Effector memory CD8-positive, alpha-beta T cell (primary cell): Measurements from ENCODE around the gene CCT4.
A peak's percentile ranks its signal among the peaks of the same experiment; 100 is the strongest.
"Not testable (repeated sequence)": the region's sequence is repeated elsewhere in the genome, so short reads cannot be mapped to it uniquely, and the experiment has no call there.

Experiments used
- ATAC-seq: fragments of 150-1000 bp; cut with Tn5 transposase; replicated peaks from 2 replicates; pipeline ENCODE4 v1.10.0; 2021; ENCODE audit warnings: mild to moderate bottlenecking, moderate library complexity
- DNase-seq, 3 experiments: peaks; one replicate each; pipeline ENCODE4 v3.0.0; 2021
- H3K27ac Mint-ChIP-seq, 2 donors: one replicate each; pipeline ENCODE4 v1.8.0; 2022; ENCODE audit warnings: mild to moderate bottlenecking in 2 of 2, mixed read lengths in 2 of 2, moderate library complexity in 2 of 2
- H3K27me3 Mint-ChIP-seq, 2 donors: one replicate each; pipeline ENCODE4 v1.8.0; 2022; ENCODE audit warnings: mixed read lengths in 2 of 2
- H3K36me3 Mint-ChIP-seq: one replicate; pipeline ENCODE4 v1.8.0; 2022; ENCODE audit warnings: mild to moderate bottlenecking, moderate library complexity, mixed read lengths; ENCODE audit not compliant: insufficient read depth
- H3K4me1 Mint-ChIP-seq, 2 donors: one replicate each; pipeline ENCODE4 v1.8.0; 2022; ENCODE audit warnings: low read depth in 2 of 2, mixed read lengths in 2 of 2
- H3K4me3 Mint-ChIP-seq, 2 donors: one replicate each; pipeline ENCODE4 v1.8.0; 2022; ENCODE audit warnings: mild to moderate bottlenecking in 2 of 2, mixed read lengths in 2 of 2, moderate library complexity in 2 of 2
- H3K9me3 Mint-ChIP-seq, 2 donors: one replicate each; pipeline ENCODE4 v1.8.0; 2022; ENCODE audit warnings: mixed read lengths in 2 of 2
- total RNA-seq, 9 experiments: gene quantifications; one replicate each; lab custom pipeline; 2026; lab: John Stamatoyannopoulos, UW

Gene CCT4, protein sequence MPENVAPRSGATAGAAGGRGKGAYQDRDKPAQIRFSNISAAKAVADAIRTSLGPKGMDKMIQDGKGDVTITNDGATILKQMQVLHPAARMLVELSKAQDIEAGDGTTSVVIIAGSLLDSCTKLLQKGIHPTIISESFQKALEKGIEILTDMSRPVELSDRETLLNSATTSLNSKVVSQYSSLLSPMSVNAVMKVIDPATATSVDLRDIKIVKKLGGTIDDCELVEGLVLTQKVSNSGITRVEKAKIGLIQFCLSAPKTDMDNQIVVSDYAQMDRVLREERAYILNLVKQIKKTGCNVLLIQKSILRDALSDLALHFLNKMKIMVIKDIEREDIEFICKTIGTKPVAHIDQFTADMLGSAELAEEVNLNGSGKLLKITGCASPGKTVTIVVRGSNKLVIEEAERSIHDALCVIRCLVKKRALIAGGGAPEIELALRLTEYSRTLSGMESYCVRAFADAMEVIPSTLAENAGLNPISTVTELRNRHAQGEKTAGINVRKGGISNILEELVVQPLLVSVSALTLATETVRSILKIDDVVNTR
- 110 to 583 (median 179) reads per million in 9 experiments for total RNA-seq

DNA sequence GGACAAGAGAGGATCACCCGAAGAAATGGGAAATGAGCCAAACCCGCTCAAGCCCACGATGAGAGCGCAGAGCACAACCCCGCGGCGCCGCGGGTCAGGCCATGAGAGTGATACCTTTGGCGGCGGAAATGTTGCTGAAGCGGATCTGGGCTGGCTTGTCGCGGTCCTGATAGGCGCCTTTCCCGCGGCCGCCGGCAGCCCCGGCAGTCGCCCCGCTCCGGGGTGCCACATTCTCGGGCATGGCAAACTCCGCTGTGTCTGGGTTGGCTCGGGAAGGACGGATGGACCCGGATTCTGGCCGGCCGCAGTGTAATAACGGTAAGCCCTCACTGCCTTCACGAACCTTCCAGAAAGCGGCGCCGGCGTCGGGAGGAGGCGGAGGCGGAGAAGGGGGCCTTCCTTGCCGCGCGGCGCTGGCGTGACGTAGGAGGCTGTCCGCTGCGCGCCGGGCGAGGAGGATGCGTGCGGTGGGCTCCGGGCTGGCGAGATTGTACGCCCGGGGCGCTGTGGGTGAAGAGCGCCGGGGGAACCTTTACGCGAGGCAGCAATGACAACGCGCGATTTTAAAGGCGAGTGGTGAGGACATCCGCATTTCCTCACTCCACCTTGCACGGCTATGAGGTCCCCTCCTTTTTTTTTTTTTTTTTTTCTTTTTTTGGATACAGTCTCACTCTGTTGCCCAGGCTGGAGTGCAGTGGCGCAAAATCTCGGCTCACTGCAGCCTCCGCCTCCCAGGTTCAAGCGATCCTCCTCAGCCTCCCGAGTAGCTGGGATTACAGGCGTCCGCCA is at the start of gene CCT4:
Gene CCT4 (minus strand): TSS at position 390 of the 789 bp plus-strand sequence. CDS start 149 bp downstream, at position 241.
- ATAC-seq (peak; percentile 79), DNase-seq (peak; percentile 92 to 96 (median 94))
- H3K27ac Mint-ChIP-seq, result peak within 1 kb of the TSS; percentile 99
- H3K4me3 Mint-ChIP-seq, result peak within 1 kb of the TSS; percentile 96 to 98
- H3K9me3 Mint-ChIP-seq, result no peaks in the 10 kb centered on the region
- peaks cover 60% of the 10 kb centered on the region for H3K36me3 Mint-ChIP-seq
- H3K27me3 Mint-ChIP-seq, result no peaks in the 10 kb centered on the region
- H3K4me1 Mint-ChIP-seq, result peaks cover 22 to 27% of the 10 kb centered on the region in 2 donors

DNA sequence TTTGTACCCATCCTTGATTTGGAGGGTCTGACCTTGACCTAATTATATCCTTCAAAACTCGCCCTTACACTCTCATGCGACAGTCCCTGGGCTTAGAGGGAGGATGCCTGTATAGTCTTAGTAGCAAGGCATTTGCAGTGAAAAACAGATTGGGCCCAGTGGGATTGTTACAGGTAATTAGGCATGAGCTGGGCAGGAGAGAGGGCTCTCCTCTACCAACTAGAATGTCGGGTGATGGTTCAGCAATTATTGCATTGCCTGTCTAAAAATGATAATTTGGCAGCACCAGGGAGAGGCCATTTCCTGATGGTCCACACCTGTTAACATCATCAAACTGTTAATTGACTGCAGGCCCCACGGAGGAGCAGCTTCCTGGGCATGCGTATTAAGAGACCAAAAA is 49.4 kb upstream of the CCT4 start:
- ATAC-seq (no peak), DNase-seq (no peak)
- no peaks in the 10 kb centered on the region for H3K4me1 Mint-ChIP-seq
- no peak overlapping the region for H3K27ac Mint-ChIP-seq
- H3K4me3 Mint-ChIP-seq, result no peak overlapping the region
- H3K36me3 Mint-ChIP-seq, result peaks cover 9% of the 10 kb centered on the region
- H3K27me3 Mint-ChIP-seq, result no peaks in the 10 kb centered on the region
- no peaks in the 10 kb centered on the region for H3K9me3 Mint-ChIP-seq

DNA sequence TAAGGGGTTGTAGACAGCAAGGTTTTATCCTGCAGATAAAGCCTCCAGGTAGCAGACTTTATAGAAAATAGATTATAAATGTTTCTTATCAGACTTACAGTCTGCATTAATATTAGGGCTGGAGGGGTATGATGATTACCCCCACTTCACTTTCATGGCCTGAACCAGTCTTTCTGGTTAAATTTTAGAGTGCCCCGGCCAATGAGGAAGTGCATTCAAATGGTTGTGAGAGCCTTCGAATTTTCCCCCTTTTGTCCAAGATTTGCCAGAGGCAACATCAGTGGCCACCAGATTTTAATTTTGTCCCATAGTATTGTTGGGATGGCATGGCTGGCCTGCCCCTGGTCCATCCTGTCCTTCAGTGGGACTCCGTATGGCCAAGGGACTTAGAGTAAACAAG is 48.6 kb upstream of the CCT4 start:
- H3K9me3 Mint-ChIP-seq, result no peaks in the 10 kb centered on the region
- DNase-seq (no peak), ATAC-seq (no peak)
- H3K4me3 Mint-ChIP-seq, result no peak overlapping the region
- H3K27ac Mint-ChIP-seq, result no peak overlapping the region
- H3K27me3 Mint-ChIP-seq, result no peaks in the 10 kb centered on the region
- H3K4me1 Mint-ChIP-seq, result peaks cover 0 to 6% of the 10 kb centered on the region in 2 donors
- H3K36me3 Mint-ChIP-seq, result peaks cover 9% of the 10 kb centered on the region

DNA sequence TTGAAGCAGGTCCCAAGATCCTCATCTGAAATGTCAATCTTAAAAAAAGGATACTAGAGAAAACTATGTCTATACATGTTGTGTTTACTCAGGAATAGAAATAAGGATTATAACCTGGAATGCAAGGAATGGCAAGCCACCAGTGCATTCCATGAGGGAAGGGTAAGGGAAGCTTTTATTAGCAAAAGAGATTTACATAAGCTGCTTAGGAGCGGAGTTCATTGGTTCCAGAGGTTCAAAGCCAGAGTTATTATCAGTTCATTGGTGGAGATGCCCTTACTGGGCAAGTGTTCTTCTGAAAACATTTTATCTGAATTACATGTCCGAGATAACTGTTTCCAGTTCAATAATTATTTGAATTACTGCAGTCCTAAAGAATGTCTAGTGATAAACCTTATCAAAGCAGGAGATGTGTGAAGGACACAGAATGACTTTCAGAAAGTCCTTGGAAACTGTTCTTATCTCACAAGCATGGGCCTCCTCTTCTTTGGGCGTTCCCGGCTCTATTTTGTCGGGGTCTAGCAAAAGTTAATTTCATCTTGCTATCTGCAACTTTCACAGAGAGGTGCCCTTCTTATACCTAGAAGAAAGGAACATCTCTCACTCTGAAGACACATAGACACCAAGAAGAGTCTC is 40.5 kb upstream of the CCT4 start:
- Mint-ChIP-seq H3K9me3 (no peaks in the 10 kb centered on the region), H3K4me3 (no peak overlapping the region), H3K27ac (no peak overlapping the region), H3K36me3 (peaks cover 10% of the 10 kb centered on the region), H3K4me1 (peaks cover 3 to 6% of the 10 kb centered on the region in 2 donors), H3K27me3 (no peaks in the 10 kb centered on the region)
- DNase-seq (no peak), ATAC-seq (no peak)

DNA sequence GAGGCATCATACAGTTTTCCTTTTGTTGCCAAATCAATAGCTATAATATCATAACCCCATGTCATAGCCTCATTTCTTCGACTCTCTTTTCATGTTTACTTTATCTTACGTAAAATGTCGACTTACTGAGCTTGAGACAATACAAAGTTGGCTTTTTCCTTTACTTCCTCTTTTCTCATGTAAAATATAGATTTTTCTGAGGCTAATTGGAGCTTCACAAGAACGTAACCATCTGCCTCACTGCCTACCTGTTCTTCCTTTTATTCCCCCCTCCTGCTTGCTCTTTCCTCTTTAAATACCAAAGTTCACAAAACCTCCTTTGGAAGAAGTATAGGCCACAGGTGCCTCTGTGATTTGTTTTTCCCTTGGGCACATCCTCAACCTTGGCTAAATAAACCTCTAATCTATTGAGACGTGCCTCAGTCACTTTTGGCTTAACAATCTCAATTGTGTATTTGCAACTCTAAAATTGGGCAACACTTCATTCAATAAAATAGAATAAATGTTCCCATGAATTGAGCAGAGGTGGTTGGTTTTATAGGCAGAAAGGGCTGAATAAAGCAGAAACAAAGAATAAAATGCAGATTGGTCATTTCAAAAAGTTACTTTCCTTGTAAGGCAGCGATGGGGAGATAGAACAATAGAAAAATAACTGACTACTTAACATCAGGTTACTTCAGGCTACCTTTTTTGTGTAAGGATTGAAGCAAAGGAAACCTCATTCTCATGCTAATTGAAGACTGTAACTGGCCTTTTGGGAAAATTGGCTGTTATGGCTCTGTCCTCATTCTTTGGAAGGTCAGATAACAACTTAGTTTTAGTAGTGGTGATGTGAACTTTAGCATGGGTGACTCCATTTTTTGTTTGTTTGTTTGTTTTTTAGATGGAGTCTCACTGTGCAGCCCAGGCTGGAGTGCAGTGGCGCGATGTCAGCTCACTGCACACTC is 38.3 kb upstream of the CCT4 start:
- no peaks in the 10 kb centered on the region for H3K9me3 Mint-ChIP-seq
- H3K27me3 Mint-ChIP-seq, result no peaks in the 10 kb centered on the region
- DNase-seq (no peak), ATAC-seq (no peak)
- peak overlapping the region in 1 of 2 donors; percentile 67 for H3K27ac Mint-ChIP-seq
- no peak overlapping the region for H3K4me3 Mint-ChIP-seq
- peaks cover 0 to 3% of the 10 kb centered on the region in 2 donors for H3K4me1 Mint-ChIP-seq
- H3K36me3 Mint-ChIP-seq, result peaks cover 10% of the 10 kb centered on the region

DNA sequence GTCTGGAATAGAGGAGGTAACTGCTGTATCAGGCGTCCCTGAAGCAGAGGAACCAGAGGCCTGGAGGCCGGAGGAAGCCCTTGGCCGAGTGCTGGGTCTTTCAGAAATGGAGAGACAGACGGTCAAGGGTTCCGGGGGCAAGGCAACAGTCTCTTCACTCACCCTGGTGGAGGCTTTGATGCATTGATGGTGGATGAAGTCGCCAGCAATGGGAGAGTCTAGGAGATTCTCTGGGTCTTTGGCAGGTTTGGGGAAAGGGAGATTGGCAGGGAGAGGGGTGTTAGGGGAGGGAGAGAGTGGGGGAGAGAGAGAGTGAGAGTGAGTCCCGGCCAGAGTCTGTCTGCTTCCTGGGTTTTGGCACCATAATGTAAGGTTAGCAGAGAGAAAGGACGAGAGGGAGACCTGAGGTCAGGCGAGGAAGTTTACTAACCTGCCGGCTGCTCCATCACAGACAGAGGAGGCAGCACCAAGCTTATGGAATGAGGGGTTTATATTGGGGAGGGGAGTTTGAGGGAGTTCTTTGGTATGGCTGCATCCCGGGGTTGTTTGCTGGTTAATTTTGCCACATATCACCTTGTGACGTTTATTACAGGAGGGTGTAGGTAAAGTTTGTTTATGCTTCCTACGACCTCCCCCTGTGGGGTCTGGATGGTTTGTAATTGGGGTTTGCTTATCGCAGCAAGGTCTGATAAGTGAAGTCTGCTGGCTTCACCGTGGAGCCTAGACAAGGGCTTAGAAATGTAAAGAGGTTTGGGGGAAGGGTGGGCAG is 36.6 kb upstream of the CCT4 start:
- Mint-ChIP-seq H3K4me1 (no peaks in the 10 kb centered on the region), H3K36me3 (peaks cover 10% of the 10 kb centered on the region), H3K27ac (no peak overlapping the region), H3K9me3 (no peaks in the 10 kb centered on the region), H3K27me3 (no peaks in the 10 kb centered on the region), H3K4me3 (no peak overlapping the region)
- DNase-seq, result no peak
- ATAC-seq, result no peak

DNA sequence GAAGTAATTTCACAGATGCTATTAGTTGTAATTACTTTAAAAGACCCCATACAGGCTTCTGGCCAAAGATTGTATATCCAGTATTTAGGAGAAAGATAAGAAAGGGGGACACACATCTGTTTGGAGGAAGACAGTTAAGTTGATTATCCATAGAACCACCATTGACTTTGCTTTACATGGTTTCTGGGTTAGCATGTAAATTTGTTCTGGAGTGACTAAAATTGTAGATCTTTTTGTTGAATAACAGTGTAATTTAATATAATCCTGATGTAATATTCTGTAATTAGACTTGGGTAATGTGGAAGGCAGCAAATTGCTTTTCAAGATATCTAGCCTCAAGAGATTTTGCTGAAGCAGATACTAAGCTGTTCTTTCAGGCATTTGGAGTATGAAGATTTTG is 34.3 kb upstream of the CCT4 start:
- Mint-ChIP-seq H3K36me3 (peaks cover 10% of the 10 kb centered on the region), H3K27ac (no peak overlapping the region), H3K4me1 (no peaks in the 10 kb centered on the region), H3K9me3 (no peaks in the 10 kb centered on the region), H3K4me3 (no peak overlapping the region), H3K27me3 (no peaks in the 10 kb centered on the region)
- no peak for DNase-seq
- no peak for ATAC-seq

DNA sequence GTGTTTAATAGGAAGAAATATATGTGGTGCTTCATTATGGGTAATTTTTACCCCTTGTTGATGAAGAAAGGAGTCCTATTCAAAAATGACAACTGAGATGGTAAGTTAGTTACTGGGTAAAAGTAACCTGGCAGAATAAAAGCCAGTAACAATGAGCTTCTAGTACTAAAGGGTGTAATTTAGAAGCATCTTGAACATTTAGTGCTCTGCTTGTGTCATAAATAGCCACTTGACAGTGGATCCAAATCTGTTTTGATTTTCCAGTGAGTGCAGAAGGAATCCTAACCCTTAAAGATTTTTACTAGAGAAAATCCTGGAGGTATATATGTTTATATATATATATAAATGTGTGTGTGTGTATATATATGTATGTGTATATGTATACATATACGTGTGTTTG is 32.1 kb upstream of the CCT4 start:
- H3K4me1 Mint-ChIP-seq, result no peaks in the 10 kb centered on the region
- ATAC-seq (no peak), DNase-seq (no peak)
- H3K4me3 Mint-ChIP-seq, result no peak overlapping the region
- H3K27ac Mint-ChIP-seq, result no peak overlapping the region
- no peaks in the 10 kb centered on the region for H3K9me3 Mint-ChIP-seq
- H3K36me3 Mint-ChIP-seq, result peaks cover 7% of the 10 kb centered on the region
- no peaks in the 10 kb centered on the region for H3K27me3 Mint-ChIP-seq

DNA sequence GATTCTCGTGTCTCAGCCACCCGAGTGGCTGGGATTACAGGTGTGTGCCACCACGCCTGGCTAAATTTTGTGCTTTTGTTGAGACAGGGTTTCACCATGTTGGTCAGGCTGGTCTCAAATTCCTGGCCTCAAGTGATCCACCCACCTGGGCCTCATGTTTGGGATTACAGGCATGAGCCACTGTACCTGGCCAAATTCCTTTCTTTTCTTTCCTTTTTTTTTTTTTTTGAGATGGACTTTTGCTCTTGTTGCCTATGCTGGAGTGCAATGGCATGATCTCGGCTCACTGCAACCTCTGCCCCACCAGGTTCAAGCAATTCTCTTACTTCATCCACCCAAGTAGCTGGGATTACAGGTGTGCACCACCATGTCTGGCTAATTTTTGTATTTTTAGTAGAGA is 26.3 kb upstream of the CCT4 start:
- not testable (repeated sequence) for H3K4me3 Mint-ChIP-seq, H3K4me1 Mint-ChIP-seq, H3K27ac Mint-ChIP-seq, DNase-seq, ATAC-seq, H3K27me3 Mint-ChIP-seq, H3K9me3 Mint-ChIP-seq
- H3K36me3 Mint-ChIP-seq, result peaks cover 17% of the 10 kb centered on the region

DNA sequence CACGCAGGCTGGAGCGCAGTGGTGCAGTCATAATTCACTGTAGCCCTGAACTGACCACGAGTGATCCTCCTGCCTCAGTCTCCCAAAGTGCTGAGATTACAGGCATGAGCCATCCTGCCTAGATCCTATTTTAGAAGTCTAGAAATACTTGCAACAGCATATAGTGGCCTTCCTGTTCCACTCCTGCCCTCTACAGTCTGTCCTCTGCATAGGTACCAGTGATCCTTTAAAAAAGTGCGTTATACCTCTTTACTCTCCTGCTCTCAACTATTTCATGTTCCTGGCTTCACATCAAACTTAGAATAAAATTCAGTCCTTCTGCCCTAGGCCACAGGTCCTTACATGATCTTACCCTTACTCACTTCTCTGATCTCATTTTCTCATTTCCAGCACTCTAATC is 23.1 kb upstream of the CCT4 start:
- Mint-ChIP-seq H3K4me1 (peaks cover 7 to 11% of the 10 kb centered on the region in 2 donors), H3K27ac (no peak overlapping the region), H3K36me3 (peaks cover 14% of the 10 kb centered on the region), H3K9me3 (no peaks in the 10 kb centered on the region), H3K4me3 (no peak overlapping the region), H3K27me3 (no peaks in the 10 kb centered on the region)
- no peak for ATAC-seq
- no peak for DNase-seq

DNA sequence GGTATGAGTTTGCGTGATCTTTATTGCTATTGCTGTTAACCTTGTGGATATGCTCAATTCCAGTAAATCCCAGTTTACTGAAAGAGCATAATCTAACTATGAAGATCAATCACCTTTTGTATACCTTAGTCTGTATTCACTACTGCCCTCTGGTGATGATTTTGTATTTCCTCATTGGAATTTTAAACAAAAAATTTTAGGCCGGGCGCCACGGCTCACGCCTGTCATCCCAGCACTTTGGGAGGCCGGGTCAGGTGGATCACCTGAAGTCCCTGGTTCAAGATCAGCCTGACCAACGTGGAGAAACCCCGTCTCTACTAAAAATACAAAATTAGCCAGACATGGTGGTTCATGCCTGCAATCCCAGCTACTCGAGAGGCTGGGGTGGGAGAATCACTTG is 22.1 kb upstream of the CCT4 start:
- Mint-ChIP-seq H3K27me3 (no peaks in the 10 kb centered on the region), H3K9me3 (no peaks in the 10 kb centered on the region), H3K27ac (no peak overlapping the region), H3K36me3 (peaks cover 19% of the 10 kb centered on the region), H3K4me3 (no peak overlapping the region), H3K4me1 (peaks cover 12 to 18% of the 10 kb centered on the region in 2 donors)
- no peak for ATAC-seq
- no peak for DNase-seq

DNA sequence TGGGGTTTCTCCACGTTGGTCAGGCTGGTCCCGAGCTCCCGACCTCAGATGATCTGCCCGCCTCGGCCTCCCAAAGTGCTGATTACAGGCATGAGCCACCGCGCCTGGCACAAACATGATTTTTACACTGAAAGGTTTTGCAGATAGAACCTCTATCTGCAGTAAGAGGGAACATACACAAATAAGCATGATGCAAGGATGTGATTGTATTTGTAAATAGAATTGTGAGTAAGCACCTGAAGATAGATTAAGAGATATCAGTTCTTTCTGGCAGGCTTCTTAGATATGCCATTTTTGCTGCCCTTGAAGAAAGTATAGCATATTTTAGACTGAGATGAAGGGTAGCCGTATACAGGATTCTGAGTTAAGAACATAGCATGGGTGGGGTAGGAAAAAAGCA is 20.7 kb upstream of the CCT4 start:
- H3K36me3 Mint-ChIP-seq, result peaks cover 18% of the 10 kb centered on the region
- H3K9me3 Mint-ChIP-seq, result no peaks in the 10 kb centered on the region
- H3K27ac Mint-ChIP-seq, result no peak overlapping the region
- H3K4me3 Mint-ChIP-seq, result no peak overlapping the region
- H3K4me1 Mint-ChIP-seq, result peaks cover 12 to 23% of the 10 kb centered on the region in 2 donors
- H3K27me3 Mint-ChIP-seq, result no peaks in the 10 kb centered on the region
- no peak for ATAC-seq
- no peak for DNase-seq
